HCT116 (cell line): ENCODE results near the gene BAD. TPM values are rescaled to one million over a fixed set of nuclear protein-coding genes. Genes with fewer than 3 reads are reported as not detected.
A peak's percentile ranks its signal among the peaks of the same experiment; 100 is the strongest.
"Not testable (repeated sequence)": the region's sequence is repeated elsewhere in the genome, so short reads cannot be mapped to it uniquely, and the experiment has no call there.

Experiments
- ATAC-seq: fragments of 200-7000 bp; cut with Tn5 transposase; 2 replicates; pipeline ENCODE4 v1.9.1; 2020; ENCODE audit warnings: mild to moderate bottlenecking, moderate library complexity
- BruUV-seq: library from RNA; stranded (reverse); fragments of 400-500 nt; replicated peaks from 2 replicates; lab custom pipeline; 2021; lab: Mats Ljungman, UMichigan
- CTCF ChIA-PET: fragments of 300-600 bp; sonication (Branson Sonifier 250); formaldehyde crosslinking; loops from one replicate; lab custom pipeline; 2021; ENCODE audit warnings: antibody characterized with exemption; lab: Charles Lee
- POLR2A ChIA-PET: fragments of 300-600, 350-600 bp; sonication (Branson Sonifier 250); formaldehyde crosslinking; loops from one replicate; lab custom pipeline; 2021; ENCODE audit warnings: antibody characterized with exemption; lab: Charles Lee
- RAD21 ChIA-PET, 2 experiments: fragments of 300-600 bp; sonication (Branson Sonifier 250); formaldehyde crosslinking; loops; one replicate each; lab custom pipeline; 2023; ENCODE audit warnings: low total read pairs in 2 of 2; ENCODE audit not compliant: uncharacterized antibody in 2 of 2, unreplicated experiment in 2 of 2, low non-redundant PET in 1 of 2; lab: Charles Lee
- DNase-seq: peaks from one replicate; pipeline ENCODE4 v3.0.0-alpha.2; 2010; ENCODE audit warnings: low read depth, low spot score
- H2AFZ ChIP-seq: fragments of 200-600 bp; shearing (Covaris generic), sonication (generic); 2 replicates; pipeline ENCODE4 v1.6.1; 2017; ENCODE audit warnings: low read depth, mixed run types, mixed read lengths, antibody characterized with exemption, low read length; ENCODE audit not compliant: poor library complexity, severe bottlenecking
- H3K27ac ChIP-seq: 2 replicates; pipeline ENCODE4 v1.5.1; 2012; ENCODE audit warnings: low read depth, low read length
- H3K27me3 ChIP-seq: fragments of 200-600 bp; sonication (generic); 2 replicates; pipeline ENCODE4 v1.6.1; 2016; ENCODE audit warnings: mixed run types, low read length, mixed read lengths; ENCODE audit not compliant: insufficient read depth
- H3K36me3 ChIP-seq, 2 experiments: fragments of 200-500 bp in 1 of 2; fragments of 200-600 bp in 1 of 2; sonication (Bioruptor generic) in 1 of 2; sonication (generic) in 1 of 2; 2 replicates each; pipeline versions ENCODE4 v1.5.1 to v1.6.1; 2014 to 2016; ENCODE audit warnings: low read length in 2 of 2, inconsistent platforms in 1 of 2, mixed read lengths in 1 of 2, mixed run types in 1 of 2; ENCODE audit not compliant: insufficient read depth in 2 of 2, control insufficient read depth in 1 of 2
- H3K4me1 ChIP-seq, 2 experiments: fragments of 200-600 bp in 1 of 2; sonication (generic) in 1 of 2; 2 replicates each; pipeline versions ENCODE4 v1.5.1 to v1.6.1; 2012 to 2017; ENCODE audit warnings: low read length in 2 of 2, inconsistent platforms in 1 of 2, mild to moderate bottlenecking in 1 of 2, mixed read lengths in 1 of 2, mixed run types in 1 of 2, moderate library complexity in 1 of 2; ENCODE audit not compliant: insufficient read depth in 2 of 2, control insufficient read depth in 1 of 2
- H3K4me2 ChIP-seq: fragments of 200-600 bp; sonication (generic); 2 replicates; pipeline ENCODE4 v1.6.1; 2017; ENCODE audit warnings: mixed run types, low read length, mixed read lengths
- H3K4me3 ChIP-seq, 2 experiments: fragments of 200-600 bp in 1 of 2; sonication (generic) in 1 of 2; replicated peaks in 1 of 2; 2 replicates each; pipeline ENCODE4 v1.5.1; 2011 to 2016; ENCODE audit warnings: low read length in 2 of 2, control low read depth in 1 of 2, low read depth in 1 of 2, mild to moderate bottlenecking in 1 of 2, mixed read lengths in 1 of 2, mixed run types in 1 of 2
- H3K79me2 ChIP-seq: fragments of 200-600 bp; sonication (generic); 2 replicates; pipeline ENCODE4 v1.6.1; 2017; ENCODE audit warnings: mild to moderate bottlenecking, mixed run types, low read length, moderate library complexity, mixed read lengths; ENCODE audit not compliant: insufficient read depth
- H3K9ac ChIP-seq: fragments of 200-600 bp; sonication (generic); 2 replicates; pipeline ENCODE4 v1.6.1; 2016; ENCODE audit warnings: low read length, mixed read lengths
- H3K9me2 ChIP-seq: fragments of 200-600 bp; sonication (generic), shearing (Covaris generic); 2 replicates; pipeline ENCODE4 v1.6.1; 2017; ENCODE audit warnings: mixed run types, mild to moderate bottlenecking, moderate library complexity; ENCODE audit not compliant: insufficient read depth
- H3K9me3 ChIP-seq, 2 experiments: fragments of 200-500 bp in 1 of 2; fragments of 200-600 bp in 1 of 2; sonication (Bioruptor generic) in 1 of 2; sonication (generic) in 1 of 2; 2 replicates each; pipeline ENCODE4 v1.6.1; 2014 to 2017; ENCODE audit warnings: low read length in 2 of 2, mixed read lengths in 2 of 2, inconsistent platforms in 1 of 2, low read depth in 1 of 2, mild to moderate bottlenecking in 1 of 2, mixed run types in 1 of 2, moderate library complexity in 1 of 2; ENCODE audit not compliant: control insufficient read depth in 1 of 2, insufficient read depth in 1 of 2
- H4K20me1 ChIP-seq: fragments of 200-600 bp; sonication (generic), shearing (Covaris generic); 2 replicates; pipeline ENCODE4 v1.6.1; 2017; ENCODE audit warnings: mixed run types, mild to moderate bottlenecking, moderate library complexity; ENCODE audit not compliant: insufficient read depth
- POLR2A ChIP-seq: IDR thresholded peaks from 2 replicates; pipeline ENCODE4 v1.7.0; 2011; ENCODE audit warnings: borderline replicate concordance; ENCODE audit not compliant: insufficient read depth, insufficient read length; ENCODE audit errors: extremely low read depth
- SP1 ChIP-seq: IDR thresholded peaks from 2 replicates; pipeline ENCODE4 v1.6.1; 2012; ENCODE audit warnings: low read depth
- TCF7L2 ChIP-seq: IDR thresholded peaks from 2 replicates; pipeline ENCODE4 v1.7.0; 2011; ENCODE audit warnings: borderline replicate concordance, inconsistent platforms; ENCODE audit not compliant: insufficient read depth, insufficient read length; ENCODE audit errors: extremely low read depth
- YY1 ChIP-seq: IDR thresholded peaks from 2 replicates; pipeline ENCODE4 v1.6.1; 2011; ENCODE audit warnings: low read length, low read depth, moderate library complexity, mild to moderate bottlenecking; ENCODE audit not compliant: insufficient replicate concordance; ENCODE audit errors: extremely low read depth
- ZBTB33 ChIP-seq: IDR thresholded peaks from 2 replicates; pipeline ENCODE4 v1.6.1; 2011; ENCODE audit warnings: mild to moderate bottlenecking, low read length, moderate library complexity; ENCODE audit not compliant: insufficient replicate concordance; ENCODE audit errors: extremely low read depth
- ZNF274 ChIP-seq: fragments of 200-500 bp; sonication (Bioruptor generic); IDR thresholded peaks from 2 replicates; pipeline ENCODE4 v1.6.1; 2014; ENCODE audit warnings: mild to moderate bottlenecking, low read depth, low read length, inconsistent platforms
- intact Hi-C: fragments of 100-400 bp; cut with micrococcal nuclease; formaldehyde crosslinking; loops from 2 replicates; pipeline ENCODE4 v1.10.0; 2022
- total RNA-seq: library from RNA; stranded (reverse); gene quantifications from one replicate; pipeline ENCODE4 v1.2.1, GENCODE V29; 2021; ENCODE audit not compliant: unreplicated experiment

Gene BAD
- total RNA-seq, 1 experiment from 2014 or later = 51.9 TPM

GRCh38 chr11:64246871-64247728, 37.4 kb downstream of the BAD start, which contains the start of gene PPP1R14B:
TSS of gene PPP1R14B (minus strand) at chr11:64246943. CDS start at chr11:64246673, 270 bp downstream.
- no peaks in the 10 kb centered on the region for H3K9me2 ChIP-seq
- no peaks in the 10 kb centered on the region for H3K9me3 ChIP-seq
- H3K4me1 ChIP-seq = peaks cover 36 to 76% of the 10 kb centered on the region in 2 experiments
- TF ChIP-seq YY1 (peak; percentile 98), TCF7L2 (peak; percentile 15), ZBTB33 (peak; percentile 33), SP1 (no peak), ZNF274 (no peak), POLR2A (peak; percentile 42)
- DNase-seq (no peak), ATAC-seq (peak; percentile 50)
- ChIA-PET POLR2A (interaction anchor here (0.6 to 4.6 kb wide), 5 partner anchors 23 to 442 kb away, joined by 3 to 29 read pairs (median 3); partner anchors contain the start of genes PRDX5 and TRMT112), RAD21 (interaction anchor here in 1 of 2 experiments (1.1 kb wide), 1 partner anchor 42 kb away, joined by 4 read pairs; no protein-coding TSS in a partner anchor), CTCF (interaction anchor here (0.6 to 3.1 kb wide), 3 partner anchors 57 to 109 kb away, joined by 3 to 15 read pairs (median 11); no protein-coding TSS in a partner anchor)
- intact Hi-C loops = no loop called here
- H3K4me3 ChIP-seq = peak within 1 kb of the TSS; percentile 99 to 100
- H3K36me3 ChIP-seq = peaks cover 0 to 12% of the 10 kb centered on the region in 2 experiments; a peak in 1 of 4 replicates
- no peaks in the 10 kb centered on the region for H4K20me1 ChIP-seq
- peaks cover 50% of the 10 kb centered on the region for H3K79me2 ChIP-seq
- H3K27ac ChIP-seq = peak within 1 kb of the TSS; percentile 94
- BruUV-seq = no TSS peak
- H2AFZ ChIP-seq = no peak within 1 kb of the TSS
- H3K4me2 ChIP-seq = peak within 1 kb of the TSS; percentile 96
- peak within 1 kb of the TSS; percentile 100 for H3K9ac ChIP-seq
- H3K27me3 ChIP-seq = no peaks in the 10 kb centered on the region

- H2AFZ ChIP-seq, DNase-seq, H3K9me3 ChIP-seq, H3K27me3 ChIP-seq, H3K9me2 ChIP-seq, intact Hi-C loops, BruUV-seq, H4K20me1 ChIP-seq: not testable (repeated sequence)
- Histone ChIP-seq H3K4me1 (peaks cover 36 to 76% of the 10 kb centered on the region in 2 experiments), H3K27ac (peak overlapping the region; percentile 94), H3K79me2 (peaks cover 50% of the 10 kb centered on the region), H3K36me3 (peaks cover 0 to 12% of the 10 kb centered on the region in 2 experiments; a peak in 1 of 4 replicates), H3K9ac (peak overlapping the region; percentile 100), H3K4me3 (peak overlapping the region; percentile 99 to 100), H3K4me2 (peak overlapping the region; percentile 96; the same call in 1 of the 2 replicates)
- CTCF ChIA-PET = interaction anchor here (0.6 to 3.1 kb wide), 4 partner anchors 24 to 109 kb away, joined by 3 to 15 read pairs (median 8); no protein-coding TSS in a partner anchor
- POLR2A ChIA-PET = interaction anchor here (0.6 to 4.6 kb wide), 5 partner anchors 24 to 442 kb away, joined by 3 to 29 read pairs (median 3); partner anchors contain the start of genes PRDX5 and TRMT112
- RAD21 ChIA-PET = interaction anchor here in 1 of 2 experiments (1.1 kb wide), 1 partner anchor 42 kb away, joined by 4 read pairs; no protein-coding TSS in a partner anchor
- peak; percentile 0 for ATAC-seq
Measured at GRCh38 chr11:64246621-64246870, 37.9 kb downstream of the BAD start.
